Liver (tissue), 9 donors: ENCODE data around the gene PKD2. TPM values are rescaled to one million over a fixed set of nuclear protein-coding genes. Genes with fewer than 3 reads are reported as not detected.

Source experiments
- DNase-seq: peaks from one replicate; pipeline ENCODE4 v3.0.0-alpha.2; 2017; ENCODE audit warnings: low spot score
- H3K27ac ChIP-seq, 2 donors: one replicate each; pipeline ENCODE4 v1.7.0; 2013; ENCODE audit warnings: inconsistent platforms in 2 of 2, low read length in 2 of 2, control low read depth in 1 of 2, low read depth in 1 of 2, mild to moderate bottlenecking in 1 of 2
- H3K27me3 ChIP-seq, 4 donors: one replicate each; pipeline versions ENCODE4 v1.6.1 to v1.7.0; 2013; ENCODE audit warnings: low read length in 3 of 4, inconsistent platforms in 1 of 4, mild to moderate bottlenecking in 1 of 4, moderate library complexity in 1 of 4; ENCODE audit not compliant: control insufficient read depth in 4 of 4, insufficient read depth in 4 of 4
- H3K36me3 ChIP-seq, 4 donors: one replicate each; pipeline versions ENCODE4 v1.6.1 to v1.7.0; 2013; ENCODE audit warnings: low read length in 3 of 4, mild to moderate bottlenecking in 3 of 4, low read depth in 1 of 4, moderate library complexity in 1 of 4; ENCODE audit not compliant: control insufficient read depth in 4 of 4, insufficient read depth in 3 of 4
- H3K4me1 ChIP-seq, 4 donors: one replicate each; pipeline versions ENCODE4 v1.6.1 to v1.7.0; 2013; ENCODE audit warnings: low read length in 3 of 4, mild to moderate bottlenecking in 3 of 4, moderate library complexity in 1 of 4; ENCODE audit not compliant: control insufficient read depth in 4 of 4, insufficient read depth in 4 of 4
- H3K4me3 ChIP-seq, 3 donors: one replicate each; pipeline versions ENCODE4 v1.6.1 to v1.7.0; 2013; ENCODE audit warnings: low read length in 3 of 3, control low read depth in 1 of 3, low read depth in 1 of 3, mild to moderate bottlenecking in 1 of 3
- H3K9ac ChIP-seq, 2 donors: one replicate each; pipeline ENCODE4 v1.7.0; 2013; ENCODE audit warnings: low read length in 2 of 2, mild to moderate bottlenecking in 2 of 2, moderate library complexity in 2 of 2, control low read depth in 1 of 2, low read depth in 1 of 2
- H3K9me3 ChIP-seq, 4 donors: one replicate each; pipeline versions ENCODE4 v1.6.1 to v1.7.0; 2013; ENCODE audit warnings: low read length in 3 of 4; ENCODE audit not compliant: control insufficient read depth in 4 of 4
- ATF3 ChIP-seq: IDR thresholded peaks from 2 replicates; pipeline ENCODE4 v1.6.1; 2016; ENCODE audit warnings: antibody characterized with exemption
- CTCF ChIP-seq: fragments of 150-350 bp; IDR thresholded peaks from 2 replicates; pipeline ENCODE4 v1.5.1; 2017; ENCODE audit warnings: improper control_type of control experiment, low read depth, low read length; ENCODE audit not compliant: missing input control
- FOXA2 ChIP-seq: IDR thresholded peaks from 2 replicates; pipeline ENCODE4 v1.6.1; 2016; ENCODE audit warnings: antibody characterized with exemption
- GABPA ChIP-seq, 2 donors: IDR thresholded peaks in 1 of 2; conservative IDR thresholded peaks in 1 of 2; 2 replicates each; pipeline ENCODE4 v1.6.1; 2016; ENCODE audit warnings: antibody characterized with exemption in 2 of 2, mild to moderate bottlenecking in 1 of 2, moderate library complexity in 1 of 2
- HNF4A ChIP-seq, 2 donors: conservative IDR thresholded peaks; 2 replicates each; pipeline ENCODE4 v1.6.1; 2016; ENCODE audit warnings: antibody characterized with exemption in 2 of 2, mild to moderate bottlenecking in 2 of 2
- HNF4G ChIP-seq: IDR thresholded peaks from 2 replicates; pipeline ENCODE4 v1.6.1; 2016; ENCODE audit warnings: antibody characterized with exemption
- JUND ChIP-seq, 2 donors: IDR thresholded peaks; 2 replicates each; pipeline ENCODE4 v1.6.1; 2016; ENCODE audit warnings: antibody characterized with exemption in 2 of 2
- MAX ChIP-seq: IDR thresholded peaks from 2 replicates; pipeline ENCODE4 v1.6.1; 2016; ENCODE audit warnings: antibody characterized with exemption
- NR2F2 ChIP-seq: IDR thresholded peaks from 2 replicates; pipeline ENCODE4 v1.6.1; 2016; ENCODE audit warnings: antibody characterized with exemption
- RAD21 ChIP-seq, 2 donors: IDR thresholded peaks; 2 replicates each; pipeline ENCODE4 v1.6.1; 2016; ENCODE audit warnings: antibody characterized with exemption in 2 of 2, mild to moderate bottlenecking in 2 of 2
- RXRA ChIP-seq, 2 donors: IDR thresholded peaks; 2 replicates each; pipeline ENCODE4 v1.6.1; 2017 to 2018; ENCODE audit warnings: antibody characterized with exemption in 2 of 2, mild to moderate bottlenecking in 1 of 2
- SP1 ChIP-seq: IDR thresholded peaks from 2 replicates; pipeline ENCODE4 v1.6.1; 2018; ENCODE audit warnings: antibody characterized with exemption, mild to moderate bottlenecking
- TAF1 ChIP-seq: conservative IDR thresholded peaks from 2 replicates; pipeline ENCODE4 v1.6.1; 2016; ENCODE audit warnings: antibody characterized with exemption, mild to moderate bottlenecking
- YY1 ChIP-seq: IDR thresholded peaks from 2 replicates; pipeline ENCODE4 v1.6.1; 2016; ENCODE audit warnings: antibody characterized with exemption, mild to moderate bottlenecking
- ZBTB33 ChIP-seq: IDR thresholded peaks from 2 replicates; pipeline ENCODE4 v1.6.1; 2016; ENCODE audit warnings: antibody characterized with exemption
- WGBS: extraction: QIAGEN DNeasy Blood & Tissue Kit; methylation state at CpG from one replicate; pipeline ENCODE4 v1.1.7; 2013; 5-methylcytosine and 5-hydroxymethylcytosine counted together
- polyA plus RNA-seq, 2 donors: library from polyadenylated mRNA; stranded (reverse) in 1 of 2; unstranded in 1 of 2; fragments of 200-250 nt in 1 of 2; fragments of >200 nt in 1 of 2; fragmentation: Nextera tagmentation in 1 of 2; extraction: Ambion mirVana in 1 of 2; gene quantifications; one replicate each; pipeline versions ENCODE4 v1.2.1 to v1.2.3, GENCODE V29; 2013 to 2015
- total RNA-seq, 2 donors: library from RNA; depleted of rRNA; stranded (reverse); fragments of >200 nt; gene quantifications; one replicate each; pipeline ENCODE4 v1.2.3, GENCODE V29; 2014
- donor health status: healthy.
- donor health status: healthy.
- donor health status: healthy.
- donor health status: healthy.
- donor health status: healthy.

PKD2 gene
- total and polyA plus RNA-seq, 4 donors: 1.5 to 11.4 (median 7.1) TPM

- Histone ChIP-seq H3K27me3 (no peaks in the 10 kb centered on the region), H3K9ac (no peak overlapping the region), H3K36me3 (peaks cover 0 to 3% (median 0%) of the 10 kb centered on the region in 4 donors), H3K4me1 (peaks cover 13 to 55% (median 39%) of the 10 kb centered on the region in 4 donors), H3K9me3 (no peaks in the 10 kb centered on the region), H3K27ac (peak overlapping the region in 1 of 2 donors; percentile 55), H3K4me3 (no peak overlapping the region)
- DNase-seq: no peak
- TF ChIP-seq GABPA (IDR thresholded peaks at IDR 0.05 in 1 of 2, conservative IDR thresholded peaks at IDR 0.05 in 1 of 2) (no peak), ATF3 (peak; percentile 15)
- 46% methylated on average over 5 of the region's 5 CpGs for WGBS
Observed at GRCh38 chr4:88063634-88064296, 56.3 kb downstream of the PKD2 start.

- no peak for TF ChIP-seq ZBTB33
- TF ChIP-seq CTCF: no peak
- peak; percentile 22 for TF ChIP-seq MAX
- no peak for TF ChIP-seq YY1
- peak; percentile 24 for TF ChIP-seq HNF4G
- TF ChIP-seq RAD21 (IDR thresholded peaks at IDR 0.05): no peak
- TF ChIP-seq RXRA (IDR thresholded peaks at IDR 0.05): peak in 1 of 2 donors; percentile 44
- TF ChIP-seq HNF4A (conservative IDR thresholded peaks at IDR 0.05): peak; percentile 63 to 88
Observed at GRCh38 chr4:88064410-88064809, 57.0 kb downstream of the PKD2 start.

GRCh38 chr4:88070031-88070430 lies 62.6 kb downstream of the PKD2 start:
- Histone ChIP-seq H3K4me1 (peaks cover 3 to 24% (median 7%) of the 10 kb centered on the region in 4 donors), H3K9me3 (peaks cover 0 to 3% (median 0%) of the 10 kb centered on the region in 4 donors), H3K36me3 (peaks cover 0 to 12% (median 10%) of the 10 kb centered on the region in 4 donors), H3K9ac (peak overlapping the region; percentile 64 to 72), H3K27ac (peak overlapping the region; percentile 5 to 28), H3K27me3 (no peaks in the 10 kb centered on the region), H3K4me3 (peak overlapping the region in 1 of 3 donors; percentile 23)
- WGBS: 65% methylated on average over 1 of the region's 1 CpG
- no peak for DNase-seq
- no peak for TF ChIP-seq RAD21 (IDR thresholded peaks at IDR 0.05)
- TF ChIP-seq MAX: no peak
- TF ChIP-seq RXRA (IDR thresholded peaks at IDR 0.05): no peak
- TF ChIP-seq YY1: no peak
- TF ChIP-seq ZBTB33: no peak
- TF ChIP-seq SP1: no peak
- TF ChIP-seq HNF4G: no peak
- TF ChIP-seq FOXA2: no peak
- TF ChIP-seq JUND (IDR thresholded peaks at IDR 0.05): no peak
- no peak for TF ChIP-seq TAF1
- TF ChIP-seq HNF4A (conservative IDR thresholded peaks at IDR 0.05): no peak
- no peak for TF ChIP-seq ATF3
- TF ChIP-seq NR2F2: no peak
- TF ChIP-seq CTCF: no peak
- TF ChIP-seq GABPA (IDR thresholded peaks at IDR 0.05 in 1 of 2, conservative IDR thresholded peaks at IDR 0.05 in 1 of 2): no peak

More at GRCh38 chr4:88064410-88064809, 57.0 kb downstream of the PKD2 start:
- Histone ChIP-seq H3K4me1 (peaks cover 13 to 55% (median 39%) of the 10 kb centered on the region in 4 donors), H3K36me3 (peaks cover 0 to 3% (median 0%) of the 10 kb centered on the region in 4 donors), H3K27ac (peak overlapping the region; percentile 65 to 76), H3K4me3 (no peak overlapping the region), H3K9me3 (no peaks in the 10 kb centered on the region), H3K9ac (peak overlapping the region in 1 of 2 donors; percentile 14), H3K27me3 (no peaks in the 10 kb centered on the region)
- no peak for DNase-seq
- WGBS: 38% methylated on average over 6 of the region's 6 CpGs
